ENCODE data around the gene CTAGE6. TPM values are rescaled to one million over a fixed set of nuclear protein-coding genes. Genes with fewer than 3 reads are reported as not detected.
"Not testable (repeated sequence)": the region's sequence is repeated elsewhere in the genome, so short reads cannot be mapped to it uniquely, and the experiment has no call there.

Gene CTAGE6
- total and polyA plus RNA-seq, 8 donors, result 1.3 to 9.3 TPM; not detected in 6

- TF ChIP-seq EP300 (IDR thresholded peaks at IDR 0.05), result no peak
- no peak for TF ChIP-seq POLR2AphosphoS5 (IDR thresholded peaks at IDR 0.05)
- TF ChIP-seq POLR2A (IDR thresholded peaks at IDR 0.05), result no peak
- no peak for TF ChIP-seq CTCF (IDR thresholded peaks at IDR 0.05)
- intact Hi-C loops (cut with DNase I; ENCODE audit: low total_unique reads), result no loop called here
- peaks cover 0 to 5% (median 0%) of the 10 kb centered on the region in 4 donors for H3K36me3 ChIP-seq
- no peak for DNase-seq
- no peak overlapping the region for H3K4me3 ChIP-seq
- H3K27me3 ChIP-seq, result no peaks in the 10 kb centered on the region
- WGBS, 5 donors, result 88 to 97% (median 90%) methylated on average over 3 of the region's 3 CpGs
- no peak overlapping the region for H3K27ac ChIP-seq
- no peaks in the 10 kb centered on the region for H3K9me3 ChIP-seq
- H3K4me1 ChIP-seq, result no peaks in the 10 kb centered on the region
Measured at GRCh38 chr7:143728333-143728862, 29.1 kb downstream of the CTAGE6 start.

- intact Hi-C loops (cut with DNase I; ENCODE audit: low total_unique reads); H3K4me1 ChIP-seq; H3K27ac ChIP-seq; H3K4me3 ChIP-seq; H3K36me3 ChIP-seq; H3K9me3 ChIP-seq; DNase-seq; H3K27me3 ChIP-seq: not testable (repeated sequence)
- no CpG with 5 or more reads among the region's 7 CpGs for WGBS, 5 donors
Measured at GRCh38 chr7:143727561-143727960, 29.9 kb downstream of the CTAGE6 start.

- intact Hi-C loops (cut with DNase I; ENCODE audit: low total_unique reads); H3K27me3 ChIP-seq; H3K4me1 ChIP-seq; DNase-seq; H3K4me3 ChIP-seq; H3K9me3 ChIP-seq; H3K27ac ChIP-seq; H3K36me3 ChIP-seq: not testable (repeated sequence)
- WGBS, 5 donors, result no CpG with 5 or more reads among the region's 6 CpGs
Measured at GRCh38 chr7:143726143-143726542, 31.4 kb downstream of the CTAGE6 start.

- intact Hi-C loops (cut with DNase I; ENCODE audit: low total_unique reads); H3K4me1 ChIP-seq; DNase-seq; H3K9me3 ChIP-seq; H3K27me3 ChIP-seq; H3K4me3 ChIP-seq; H3K27ac ChIP-seq; H3K36me3 ChIP-seq: not testable (repeated sequence)
- WGBS, 5 donors, result no CpG with 5 or more reads among the region's 6 CpGs
Measured at GRCh38 chr7:143720335-143720734, 37.2 kb downstream of the CTAGE6 start.

GRCh38 chr7:143715543-143716193, 41.8 kb downstream of the CTAGE6 start:
- H3K4me3 ChIP-seq; H3K36me3 ChIP-seq; H3K27me3 ChIP-seq; H3K27ac ChIP-seq; H3K4me1 ChIP-seq; DNase-seq; intact Hi-C loops (cut with DNase I; ENCODE audit: low total_unique reads); H3K9me3 ChIP-seq: not testable (repeated sequence)

- DNase-seq; H3K27ac ChIP-seq; H3K9me3 ChIP-seq; H3K4me3 ChIP-seq; intact Hi-C loops (cut with DNase I; ENCODE audit: low total_unique reads); H3K36me3 ChIP-seq; H3K27me3 ChIP-seq; H3K4me1 ChIP-seq: not testable (repeated sequence)
- no CpG with 5 or more reads among the region's 11 CpGs for WGBS, 5 donors
Measured at GRCh38 chr7:143714581-143715454, 42.7 kb downstream of the CTAGE6 start.

GRCh38 chr7:143712381-143712780, 45.1 kb downstream of the CTAGE6 start:
- DNase-seq; H3K27ac ChIP-seq; H3K4me3 ChIP-seq; H3K27me3 ChIP-seq; H3K4me1 ChIP-seq; intact Hi-C loops (cut with DNase I; ENCODE audit: low total_unique reads); H3K9me3 ChIP-seq; H3K36me3 ChIP-seq: not testable (repeated sequence)
- 55 to 70% (median 64%) methylated on average over 1 to 2 of the region's 5 CpGs; no CpG with 5 or more reads in 1 of the 5 donors for WGBS, 5 donors

- H3K4me3 ChIP-seq; H3K27ac ChIP-seq; DNase-seq; H3K4me1 ChIP-seq; H3K27me3 ChIP-seq; intact Hi-C loops (cut with DNase I; ENCODE audit: low total_unique reads); H3K9me3 ChIP-seq; H3K36me3 ChIP-seq: not testable (repeated sequence)
- no CpG with 5 or more reads among the region's 4 CpGs for WGBS, 5 donors
Measured at GRCh38 chr7:143711727-143712324, 45.7 kb downstream of the CTAGE6 start.

- intact Hi-C loops (cut with DNase I; ENCODE audit: low total_unique reads), result not testable (repeated sequence)
Measured at GRCh38 chr7:143709895-143710294, 47.6 kb downstream of the CTAGE6 start.

More at GRCh38 chr7:143709895-143710294, 47.6 kb downstream of the CTAGE6 start:
- not testable (repeated sequence) for H3K4me1 ChIP-seq, H3K9me3 ChIP-seq, H3K27ac ChIP-seq, H3K27me3 ChIP-seq, DNase-seq, H3K4me3 ChIP-seq, H3K36me3 ChIP-seq
- 96 to 98% methylated on average over 3 of the region's 5 CpGs; no CpG with 5 or more reads in 3 of the 5 donors for WGBS, 5 donors
